ENCODE results near the gene TESPA1.

- TF ChIP-seq, protein P1, sequence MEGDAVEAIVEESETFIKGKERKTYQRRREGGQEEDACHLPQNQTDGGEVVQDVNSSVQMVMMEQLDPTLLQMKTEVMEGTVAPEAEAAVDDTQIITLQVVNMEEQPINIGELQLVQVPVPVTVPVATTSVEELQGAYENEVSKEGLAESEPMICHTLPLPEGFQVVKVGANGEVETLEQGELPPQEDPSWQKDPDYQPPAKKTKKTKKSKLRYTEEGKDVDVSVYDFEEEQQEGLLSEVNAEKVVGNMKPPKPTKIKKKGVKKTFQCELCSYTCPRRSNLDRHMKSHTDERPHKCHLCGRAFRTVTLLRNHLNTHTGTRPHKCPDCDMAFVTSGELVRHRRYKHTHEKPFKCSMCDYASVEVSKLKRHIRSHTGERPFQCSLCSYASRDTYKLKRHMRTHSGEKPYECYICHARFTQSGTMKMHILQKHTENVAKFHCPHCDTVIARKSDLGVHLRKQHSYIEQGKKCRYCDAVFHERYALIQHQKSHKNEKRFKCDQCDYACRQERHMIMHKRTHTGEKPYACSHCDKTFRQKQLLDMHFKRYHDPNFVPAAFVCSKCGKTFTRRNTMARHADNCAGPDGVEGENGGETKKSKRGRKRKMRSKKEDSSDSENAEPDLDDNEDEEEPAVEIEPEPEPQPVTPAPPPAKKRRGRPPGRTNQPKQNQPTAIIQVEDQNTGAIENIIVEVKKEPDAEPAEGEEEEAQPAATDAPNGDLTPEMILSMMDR (IDR thresholded peaks at IDR 0.05) = no peak
- TF ChIP-seq POLR2A (IDR thresholded peaks at IDR 0.05) (no peak), EP300 (IDR thresholded peaks at IDR 0.05) (no peak)
Observed at GRCh38 chr12:54988402-54989054, 4.0 kb upstream of the TESPA1 start.

Data from tibial nerve (tissue), 4 donors.